Activated CD4-positive, alpha-beta T cell treated with anti-CD3 and anti-CD28 coated beads, Interleukin-2, amount 50 U/mL, for 24 hours (primary cell): Measurements from ENCODE around the gene NFE2.

Experiments
- DNase-seq, 2 donors: peaks; one replicate each; pipeline ENCODE4 v3.0.0-alpha.2; 2020; ENCODE audit warnings: low read depth in 1 of 2, low spot score in 1 of 2

The NFE2 gene

DNA sequence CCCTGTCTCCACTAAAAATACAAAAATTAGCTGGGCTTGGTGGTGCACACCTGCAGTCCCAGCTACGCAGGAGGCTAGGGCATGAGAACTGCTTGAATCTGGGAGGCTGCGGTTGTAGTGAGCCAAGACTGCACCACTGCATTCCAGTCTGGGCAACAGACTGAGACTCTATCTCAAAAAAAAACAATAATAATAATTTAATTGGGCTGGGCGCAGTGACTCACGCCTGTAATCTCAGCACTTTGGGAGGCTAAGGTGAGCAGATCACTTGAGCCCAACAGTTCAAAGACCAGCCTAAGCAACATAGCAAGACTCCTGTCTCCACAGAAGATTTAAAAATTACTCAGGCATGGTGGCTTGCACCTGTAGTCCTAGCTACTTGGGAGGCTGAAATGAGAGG is 47.6 kb downstream of the NFE2 start:
- DNase-seq = no peak

DNA sequence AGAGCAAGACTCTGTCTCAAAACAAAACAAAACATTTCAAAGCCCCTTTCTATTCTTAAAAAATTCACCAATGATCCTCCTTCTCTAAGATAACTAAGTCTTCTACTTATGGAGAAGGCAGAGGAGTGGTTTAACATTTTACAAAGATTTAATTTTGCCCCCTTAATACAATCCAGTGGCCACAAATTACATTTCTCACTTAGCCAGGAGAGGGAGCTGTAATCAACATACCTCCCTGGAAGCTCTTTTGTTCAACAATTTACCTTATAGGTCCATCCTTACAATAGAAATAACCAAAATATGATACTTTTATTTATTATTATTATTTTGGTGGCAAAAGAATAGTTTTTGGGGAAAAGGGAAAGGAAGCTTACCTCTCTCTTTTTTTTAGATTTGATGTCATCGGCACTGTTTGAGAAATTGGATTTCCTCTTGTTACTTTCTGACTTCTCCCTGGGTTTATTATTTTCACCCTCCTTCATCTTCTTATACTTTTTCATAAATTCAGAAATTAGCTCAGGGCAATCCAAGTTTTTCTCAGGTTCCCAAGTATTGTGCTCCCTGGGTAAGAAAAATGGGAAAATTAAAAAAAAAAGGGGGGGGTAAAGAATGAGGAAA is 49.0 kb downstream of the NFE2 start:
- DNase-seq = no peak

DNA sequence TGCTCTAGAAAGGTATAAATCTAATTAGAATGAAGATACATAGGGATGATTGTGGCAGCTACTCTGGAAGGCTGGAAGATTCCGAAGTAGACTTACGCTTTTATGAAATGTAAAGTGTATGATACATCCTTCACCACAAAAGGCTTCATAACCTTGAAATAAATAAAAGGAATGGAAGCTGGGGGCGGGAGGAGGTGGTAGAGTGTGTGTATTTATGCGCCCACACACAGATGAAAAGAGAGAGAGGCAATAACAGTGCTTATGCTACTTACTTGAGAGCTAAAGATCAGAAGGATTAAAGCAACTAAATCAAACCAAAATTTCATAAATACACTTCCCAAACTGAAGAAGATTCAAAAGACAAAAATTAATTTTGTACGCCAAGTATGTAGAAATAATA is 51.3 kb downstream of the NFE2 start:
- DNase-seq = no peak

DNA sequence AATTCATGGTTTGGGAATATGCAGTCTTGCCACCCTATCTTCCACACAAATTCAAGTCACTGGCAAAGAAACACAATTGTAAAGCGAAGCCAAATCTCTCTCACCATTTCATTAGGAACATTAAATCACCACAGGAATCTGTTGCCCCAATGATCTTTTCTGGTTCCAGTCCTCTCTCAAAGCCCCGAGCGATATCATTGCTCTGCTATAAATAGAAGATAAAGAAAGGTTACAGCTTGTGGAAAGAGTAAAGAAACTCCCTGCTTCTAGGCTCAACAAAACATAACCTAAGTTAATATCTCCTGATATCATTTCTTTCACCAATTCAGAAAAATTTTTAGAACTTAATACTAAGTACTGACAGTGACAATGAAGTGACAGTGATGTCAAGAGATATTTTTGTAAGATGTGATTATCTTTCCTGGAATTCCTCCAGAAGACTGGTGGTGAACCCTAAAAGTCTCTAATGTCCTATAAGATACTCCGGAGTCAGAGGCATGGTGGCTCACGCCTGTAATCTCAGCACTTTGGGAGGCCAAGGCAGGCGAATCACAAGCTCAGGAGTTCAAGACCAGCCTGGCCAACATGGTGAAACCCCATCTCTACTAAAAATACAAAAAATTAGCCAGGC is 54.7 kb downstream of the NFE2 start:
- DNase-seq = no peak
